SK-N-SH (cell line): ENCODE results near the gene CNOT4. TPM values are rescaled to one million over a fixed set of nuclear protein-coding genes. Genes with fewer than 3 reads are reported as not detected.

Source experiments
- CTCF ChIA-PET: fragments of 300-600, 350-600 bp; formaldehyde crosslinking; extraction: SDS; loops from one replicate; lab custom pipeline; 2021; lab: Yijun Ruan, JAX
- POLR2A ChIA-PET: fragments of 350-600 bp; sonication (Branson Sonifier 250); formaldehyde crosslinking; extraction: SDS; loops from one replicate; lab custom pipeline; 2020; ENCODE audit warnings: antibody characterized with exemption, inconsistent platforms; lab: Yijun Ruan, JAX
- DNase-seq: peaks from one replicate; pipeline ENCODE4 v3.0.0; 2012
- H2AFZ ChIP-seq: fragments of 200-600 bp; sonication (generic); 2 replicates; pipeline ENCODE4 v1.8.1; 2016; ENCODE audit warnings: antibody characterized with exemption, mild to moderate bottlenecking, low read depth
- H3F3A ChIP-seq: fragments of 200-600 bp; sonication (generic); replicated peaks from 2 replicates; pipeline ENCODE3; 2016; ENCODE audit warnings: antibody characterized with exemption, mild to moderate bottlenecking; ENCODE audit not compliant: insufficient read depth
- H3K27ac ChIP-seq, 2 experiments: fragments of 200-500 bp in 1 of 2; fragments of 200-600 bp in 1 of 2; sonication (Bioruptor generic) in 1 of 2; sonication (generic), shearing (Covaris generic) in 1 of 2; 2 replicates each; pipeline versions ENCODE4 v1.5.1 to v1.6.1; 2014 to 2016; ENCODE audit warnings: low read depth in 2 of 2, inconsistent platforms in 1 of 2, low read length in 1 of 2, mild to moderate bottlenecking in 1 of 2, mixed read lengths in 1 of 2
- H3K27me3 ChIP-seq: fragments of 200-600 bp; sonication (generic), shearing (Covaris generic); 2 replicates; pipeline ENCODE4 v1.6.1; 2016; ENCODE audit warnings: mixed run types; ENCODE audit not compliant: insufficient read depth
- H3K36me3 ChIP-seq, 2 experiments: fragments of 200-500 bp in 1 of 2; fragments of 200-600 bp in 1 of 2; sonication (Bioruptor generic) in 1 of 2; sonication (generic) in 1 of 2; replicated peaks in 1 of 2; 2 replicates each; pipeline versions ENCODE3 to v1.5.1; 2014 to 2016; ENCODE audit warnings: low read length in 1 of 2, mild to moderate bottlenecking in 1 of 2; ENCODE audit not compliant: insufficient read depth in 2 of 2, control insufficient read depth in 1 of 2
- H3K4me1 ChIP-seq, 2 experiments: fragments of 200-500 bp in 1 of 2; fragments of 200-600 bp in 1 of 2; sonication (Bioruptor generic) in 1 of 2; sonication (generic), shearing (Covaris generic) in 1 of 2; 2 replicates each; pipeline versions ENCODE4 v1.5.1 to v1.6.1; 2014 to 2016; ENCODE audit warnings: low read depth in 1 of 2, low read length in 1 of 2, mixed run types in 1 of 2; ENCODE audit not compliant: insufficient read depth in 2 of 2, control insufficient read depth in 1 of 2
- H3K4me2 ChIP-seq: fragments of 200-600 bp; sonication (generic), shearing (Covaris generic); 2 replicates; pipeline ENCODE4 v1.6.1; 2017; ENCODE audit warnings: mixed run types
- H3K4me3 ChIP-seq, 2 experiments: fragments of 200-500 bp in 1 of 2; fragments of 200-600 bp in 1 of 2; sonication (Bioruptor generic) in 1 of 2; sonication (generic), shearing (Covaris generic) in 1 of 2; 2 replicates each; pipeline versions ENCODE4 v1.5.1 to v1.8.1; 2014 to 2016; ENCODE audit warnings: low read depth in 2 of 2, inconsistent platforms in 1 of 2, low read length in 1 of 2, mild to moderate bottlenecking in 1 of 2, mixed read lengths in 1 of 2, moderate library complexity in 1 of 2
- H3K79me2 ChIP-seq: fragments of 200-600 bp; sonication (generic); 2 replicates; pipeline ENCODE4 v1.8.1; 2017; ENCODE audit warnings: mild to moderate bottlenecking; ENCODE audit not compliant: insufficient read depth
- H3K9ac ChIP-seq: fragments of 200-600 bp; sonication (generic); 2 replicates; pipeline ENCODE4 v1.6.1; 2017; ENCODE audit warnings: mixed run types
- H3K9me2 ChIP-seq: fragments of 200-600 bp; sonication (generic); 2 replicates; pipeline ENCODE4 v1.6.1; 2017; ENCODE audit warnings: mixed run types
- H3K9me3 ChIP-seq: fragments of 200-600 bp; sonication (generic); 2 replicates; pipeline ENCODE4 v1.6.1; 2017; ENCODE audit warnings: mixed run types, mild to moderate bottlenecking, moderate library complexity
- H4K20me1 ChIP-seq: fragments of 200-600 bp; sonication (generic); 2 replicates; pipeline ENCODE4 v1.6.1; 2017; ENCODE audit warnings: mild to moderate bottlenecking, mixed run types; ENCODE audit not compliant: insufficient read depth
- CHD2 ChIP-seq: fragments of 150-350 bp; IDR thresholded peaks from 2 replicates; pipeline ENCODE4 v1.6.1; 2018; ENCODE audit warnings: low read length; ENCODE audit not compliant: partially characterized antibody
- ELF1 ChIP-seq: IDR thresholded peaks from 2 replicates; pipeline ENCODE4 v1.4.0; 2012
- EP300 ChIP-seq, 2 experiments: IDR thresholded peaks; 2 replicates each; pipeline versions ENCODE4 v1.4.0 to v1.6.1; 2012; ENCODE audit warnings: borderline replicate concordance in 1 of 2, low read depth in 1 of 2, low read length in 1 of 2
- FOSL2 ChIP-seq: IDR thresholded peaks from 2 replicates; pipeline ENCODE4 v1.4.0; 2012; ENCODE audit warnings: low read depth, mild to moderate bottlenecking, moderate library complexity, borderline replicate concordance
- FOXJ3 ChIP-seq: sonication (generic); formaldehyde crosslinking; IDR thresholded peaks from 2 replicates; pipeline ENCODE4 v1.5.1; 2020; ENCODE audit warnings: mild to moderate bottlenecking, missing genetic modification reagents
- GATA2 ChIP-seq: sonication (generic); formaldehyde crosslinking; IDR thresholded peaks from 2 replicates; pipeline ENCODE4 v1.5.0; 2020; ENCODE audit warnings: mild to moderate bottlenecking, missing genetic modification reagents
- MEF2A ChIP-seq: IDR thresholded peaks from 2 replicates; pipeline ENCODE4 v1.4.0; 2012; ENCODE audit warnings: low read depth, borderline replicate concordance
- MXI1 ChIP-seq: IDR thresholded peaks from 2 replicates; pipeline ENCODE4 v1.6.1; 2012; ENCODE audit warnings: mild to moderate bottlenecking, low read depth, low read length, improper control_type of control experiment
- NFIC ChIP-seq: IDR thresholded peaks from 2 replicates; pipeline ENCODE4 v1.4.0; 2012; ENCODE audit warnings: borderline replicate concordance
- NRF1 ChIP-seq: IDR thresholded peaks from 2 replicates; pipeline ENCODE4 v1.6.1; 2012; ENCODE audit warnings: low read depth, mild to moderate bottlenecking, low read length
- POLR2AphosphoS5 ChIP-seq: IDR thresholded peaks from 2 replicates; pipeline ENCODE4 v1.6.1; 2012; ENCODE audit warnings: low read depth, low read length
- RAD21 ChIP-seq: IDR thresholded peaks from 2 replicates; pipeline ENCODE4 v1.6.1; 2012; ENCODE audit warnings: mild to moderate bottlenecking, low read length
- RCOR1 ChIP-seq: fragments of 150-350 bp; IDR thresholded peaks from 2 replicates; pipeline ENCODE4 v1.6.1; 2017; ENCODE audit warnings: antibody characterized with exemption, low read length
- REST ChIP-seq: IDR thresholded peaks from 2 replicates; pipeline ENCODE4 v1.6.1; 2012; ENCODE audit warnings: mild to moderate bottlenecking, low read depth, low read length, moderate library complexity
- RXRA ChIP-seq: IDR thresholded peaks from 2 replicates; pipeline ENCODE4 v1.4.0; 2012; ENCODE audit warnings: low read depth, mild to moderate bottlenecking, borderline replicate concordance
- SIN3A ChIP-seq: IDR thresholded peaks from 2 replicates; pipeline ENCODE4 v1.6.1; 2012; ENCODE audit warnings: low read depth, mild to moderate bottlenecking, low read length, moderate library complexity, borderline replicate concordance
- SMC3 ChIP-seq: IDR thresholded peaks from 2 replicates; pipeline ENCODE4 v1.6.1; 2012; ENCODE audit warnings: low read depth, low read length, improper control_type of control experiment
- TCF12 ChIP-seq: IDR thresholded peaks from 2 replicates; pipeline ENCODE4 v1.4.0; 2012
- TEAD4 ChIP-seq: IDR thresholded peaks from 2 replicates; pipeline ENCODE4 v1.4.0; 2012; ENCODE audit warnings: mild to moderate bottlenecking, borderline replicate concordance; ENCODE audit not compliant: insufficient read depth
- YY1 ChIP-seq: IDR thresholded peaks from 2 replicates; pipeline ENCODE4 v1.4.0; 2012; ENCODE audit warnings: low read depth, mild to moderate bottlenecking
- WGBS: methylation state at CpG from one replicate; pipeline ENCODE4 v1.1.6; 2017; ENCODE audit warnings: low lambda C conversion rate; 5-methylcytosine and 5-hydroxymethylcytosine counted together
- polyA plus RNA-seq, 3 experiments: library from polyadenylated mRNA; depleted of rRNA; stranded (reverse); fragments of >200 nt; gene quantifications; 2 replicates each; pipeline ENCODE4 v1.2.3, GENCODE V29; 2012
- TF ChIP-seq, protein P1 (sequence below): IDR thresholded peaks from 2 replicates; pipeline ENCODE4 v1.4.0; 2012; ENCODE audit warnings: low read depth
- TF ChIP-seq, protein P2 (sequence below): IDR thresholded peaks from 2 replicates; pipeline ENCODE4 v1.4.0; 2012; ENCODE audit warnings: low read depth, borderline replicate concordance
- TF ChIP-seq, protein P3 (sequence below): IDR thresholded peaks from 2 replicates; pipeline ENCODE4 v1.4.0; 2012; ENCODE audit warnings: low read depth, borderline replicate concordance

CNOT4 gene
- polyA plus RNA-seq, 1 of the 3 experiments (the other 2 are of a cell fraction), result 8.0 TPM

- DNase-seq, result peak; percentile 90
- Histone ChIP-seq H4K20me1 (no peaks in the 10 kb centered on the region), H3K4me2 (no peak overlapping the region), H3K9ac (no peak overlapping the region), H3F3A (no peaks in the 10 kb centered on the region), H3K9me2 (no peaks in the 10 kb centered on the region), H3K27ac (peak overlapping the region; percentile 28 to 89; a peak in 3 of 4 replicates), H3K9me3 (no peaks in the 10 kb centered on the region), H2AFZ (no peak overlapping the region), H3K4me1 (peaks cover 0 to 35% of the 10 kb centered on the region in 2 experiments; a peak in 2 of 4 replicates), H3K36me3 (no peaks in the 10 kb centered on the region), H3K27me3 (no peaks in the 10 kb centered on the region), H3K79me2 (no peaks in the 10 kb centered on the region), H3K4me3 (no peak overlapping the region)
- 10% methylated on average over 8 of the region's 8 CpGs for WGBS
- CTCF ChIA-PET, result interaction anchor here (0.8 to 8.3 kb wide), 7 partner anchors 15 to 325 kb away, joined by 3 to 108 read pairs (median 7); no protein-coding TSS in a partner anchor
- TF ChIP-seq REST, result peak; percentile 57; the same call in 1 of the 2 replicates
- TF ChIP-seq POLR2AphosphoS5, result peak; percentile 39; the same call in 1 of the 2 replicates
- no peak; the same call in 1 of the 2 replicates for TF ChIP-seq FOSL2
- no peak for TF ChIP-seq ELF1
- no peak for TF ChIP-seq YY1
- TF ChIP-seq GATA2 (CRISPR knock-in tag), result no peak
- TF ChIP-seq MEF2A, result no peak
- peak; percentile 98 for TF ChIP-seq NFIC
- no peak for TF ChIP-seq NRF1
- TF ChIP-seq TEAD4, result no peak
- no peak for TF ChIP-seq RXRA
- peak; percentile 83 for TF ChIP-seq CHD2
- peak; percentile 75 for TF ChIP-seq TCF12
- peak; percentile 32; the same call in 1 of the 2 replicates for TF ChIP-seq RCOR1
- TF ChIP-seq, protein P1, sequence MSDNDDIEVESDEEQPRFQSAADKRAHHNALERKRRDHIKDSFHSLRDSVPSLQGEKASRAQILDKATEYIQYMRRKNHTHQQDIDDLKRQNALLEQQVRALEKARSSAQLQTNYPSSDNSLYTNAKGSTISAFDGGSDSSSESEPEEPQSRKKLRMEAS, result peak; percentile 64
- TF ChIP-seq, protein P2, sequence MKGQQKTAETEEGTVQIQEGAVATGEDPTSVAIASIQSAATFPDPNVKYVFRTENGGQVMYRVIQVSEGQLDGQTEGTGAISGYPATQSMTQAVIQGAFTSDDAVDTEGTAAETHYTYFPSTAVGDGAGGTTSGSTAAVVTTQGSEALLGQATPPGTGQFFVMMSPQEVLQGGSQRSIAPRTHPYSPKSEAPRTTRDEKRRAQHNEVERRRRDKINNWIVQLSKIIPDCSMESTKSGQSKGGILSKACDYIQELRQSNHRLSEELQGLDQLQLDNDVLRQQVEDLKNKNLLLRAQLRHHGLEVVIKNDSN, result no peak
- TF ChIP-seq RAD21, result peak; percentile 28; the same call in 1 of the 2 replicates
- peak; percentile 87 for TF ChIP-seq MXI1
- TF ChIP-seq, protein P3, sequence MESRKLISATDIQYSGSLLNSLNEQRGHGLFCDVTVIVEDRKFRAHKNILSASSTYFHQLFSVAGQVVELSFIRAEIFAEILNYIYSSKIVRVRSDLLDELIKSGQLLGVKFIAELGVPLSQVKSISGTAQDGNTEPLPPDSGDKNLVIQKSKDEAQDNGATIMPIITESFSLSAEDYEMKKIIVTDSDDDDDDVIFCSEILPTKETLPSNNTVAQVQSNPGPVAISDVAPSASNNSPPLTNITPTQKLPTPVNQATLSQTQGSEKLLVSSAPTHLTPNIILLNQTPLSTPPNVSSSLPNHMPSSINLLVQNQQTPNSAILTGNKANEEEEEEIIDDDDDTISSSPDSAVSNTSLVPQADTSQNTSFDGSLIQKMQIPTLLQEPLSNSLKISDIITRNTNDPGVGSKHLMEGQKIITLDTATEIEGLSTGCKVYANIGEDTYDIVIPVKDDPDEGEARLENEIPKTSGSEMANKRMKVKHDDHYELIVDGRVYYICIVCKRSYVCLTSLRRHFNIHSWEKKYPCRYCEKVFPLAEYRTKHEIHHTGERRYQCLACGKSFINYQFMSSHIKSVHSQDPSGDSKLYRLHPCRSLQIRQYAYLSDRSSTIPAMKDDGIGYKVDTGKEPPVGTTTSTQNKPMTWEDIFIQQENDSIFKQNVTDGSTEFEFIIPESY, result no peak
- 0 out of 2 replicates have a peak, but pooled peaks have one; percentile 46 for TF ChIP-seq FOXJ3
- TF ChIP-seq EP300 (IDR thresholded peaks at IDR 0.05; ENCODE audit: borderline replicate concordance in 1 of 2, low read depth in 1 of 2, low read length in 1 of 2), result peak; percentile 30 to 37; a peak in 2 of 4 replicates
- peak; percentile 37; the same call in 1 of the 2 replicates for TF ChIP-seq SIN3A
- peak; percentile 3; the same call in 1 of the 2 replicates for TF ChIP-seq SMC3
- POLR2A ChIA-PET, result interaction anchor here (0.5 to 2.4 kb wide), 4 partner anchors 9 to 391 kb away, joined by 3 to 8 read pairs (median 3); no protein-coding TSS in a partner anchor
Measured at GRCh38 chr7:135320268-135320667, 189.6 kb downstream of the CNOT4 start.
